Skeletal muscle tissue (tissue), 4 donors: ENCODE measurements around the gene COMP. TPM values are rescaled to one million over a fixed set of nuclear protein-coding genes. Genes with fewer than 3 reads are reported as not detected.

ENCODE experiments used
- H3K27ac ChIP-seq: one replicate; pipeline ENCODE4 v1.7.0; 2013; ENCODE audit warnings: mild to moderate bottlenecking, low read depth, low read length, inconsistent platforms
- H3K27me3 ChIP-seq, 3 donors: one replicate each; pipeline ENCODE4 v1.7.0; 2013; ENCODE audit warnings: low read length in 3 of 3; ENCODE audit not compliant: control insufficient read depth in 3 of 3, insufficient read depth in 3 of 3
- H3K36me3 ChIP-seq, 3 donors: one replicate each; pipeline ENCODE4 v1.7.0; 2013; ENCODE audit warnings: low read length in 3 of 3; ENCODE audit not compliant: control insufficient read depth in 3 of 3, insufficient read depth in 3 of 3
- H3K4me1 ChIP-seq, 3 donors: one replicate each; pipeline ENCODE4 v1.7.0; 2013; ENCODE audit warnings: low read length in 3 of 3, mild to moderate bottlenecking in 3 of 3; ENCODE audit not compliant: control insufficient read depth in 3 of 3, insufficient read depth in 3 of 3
- H3K4me3 ChIP-seq, 3 donors: one replicate each; pipeline ENCODE4 v1.7.0; 2013; ENCODE audit warnings: low read length in 3 of 3
- H3K9ac ChIP-seq, 3 donors: one replicate each; pipeline ENCODE4 v1.7.0; 2013; ENCODE audit warnings: low read length in 3 of 3, mild to moderate bottlenecking in 3 of 3, moderate library complexity in 2 of 3, low read depth in 1 of 3
- H3K9me3 ChIP-seq, 3 donors: one replicate each; pipeline ENCODE4 v1.7.0; 2013; ENCODE audit warnings: low read length in 3 of 3; ENCODE audit not compliant: control insufficient read depth in 3 of 3
- total RNA-seq: library from RNA; depleted of rRNA; stranded (reverse); fragments of >200 nt; gene quantifications from one replicate; pipeline ENCODE4 v1.2.3, GENCODE V29; 2014
- donor health status: Osteomylitis.

The COMP gene
- total RNA-seq, 1 donor from 2014 or later, result 15.7 TPM

DNA sequence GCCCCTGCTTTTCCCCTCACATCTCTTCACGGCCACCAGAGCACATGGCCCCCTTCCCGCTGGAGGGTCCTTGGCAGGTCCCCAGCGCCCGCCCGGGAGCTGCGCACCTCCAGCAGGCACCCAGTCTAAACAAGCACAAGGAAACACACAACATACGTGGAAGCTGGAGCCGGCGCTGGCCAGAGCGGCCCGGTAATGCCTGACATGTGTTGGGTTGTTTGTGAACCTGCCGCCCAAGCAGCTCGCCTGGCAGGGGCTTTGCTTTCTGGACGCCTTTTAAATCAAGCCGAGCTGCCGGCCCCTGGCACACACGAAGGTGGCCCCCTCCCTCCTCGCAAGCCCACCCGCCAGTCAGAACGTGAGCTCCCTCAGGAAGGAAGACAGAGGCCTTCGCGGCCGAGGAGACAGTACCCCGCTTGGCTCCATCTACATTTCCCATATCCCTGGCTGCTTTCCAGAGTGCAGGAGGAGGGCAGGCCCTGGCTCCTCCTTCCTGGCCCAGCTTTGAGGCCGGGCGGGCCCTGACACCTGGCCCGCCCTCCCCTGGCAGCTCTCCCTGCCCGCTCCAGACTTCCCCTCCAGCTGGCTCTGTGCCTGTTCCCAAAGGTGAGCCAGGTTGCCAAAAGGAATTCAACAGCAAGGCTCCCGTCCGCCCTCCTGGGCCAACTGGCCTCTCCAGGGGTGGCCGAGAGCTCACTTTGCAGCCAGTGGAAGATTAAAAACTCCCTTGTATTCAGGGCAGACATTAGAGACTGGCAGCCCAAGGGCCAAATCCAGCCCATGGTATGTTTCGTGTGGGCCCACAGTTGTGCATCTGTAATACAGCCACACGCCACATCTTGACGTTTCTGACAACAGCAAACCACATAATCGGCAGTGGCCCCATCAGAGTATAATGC lies 28.7 kb downstream of the COMP start:
- H3K4me3 ChIP-seq, result peak overlapping the region; percentile 39 to 43 (median 41)
- H3K9me3 ChIP-seq, result no peaks in the 10 kb centered on the region
- H3K9ac ChIP-seq, result peak overlapping the region; percentile 50 to 69 (median 61)

DNA sequence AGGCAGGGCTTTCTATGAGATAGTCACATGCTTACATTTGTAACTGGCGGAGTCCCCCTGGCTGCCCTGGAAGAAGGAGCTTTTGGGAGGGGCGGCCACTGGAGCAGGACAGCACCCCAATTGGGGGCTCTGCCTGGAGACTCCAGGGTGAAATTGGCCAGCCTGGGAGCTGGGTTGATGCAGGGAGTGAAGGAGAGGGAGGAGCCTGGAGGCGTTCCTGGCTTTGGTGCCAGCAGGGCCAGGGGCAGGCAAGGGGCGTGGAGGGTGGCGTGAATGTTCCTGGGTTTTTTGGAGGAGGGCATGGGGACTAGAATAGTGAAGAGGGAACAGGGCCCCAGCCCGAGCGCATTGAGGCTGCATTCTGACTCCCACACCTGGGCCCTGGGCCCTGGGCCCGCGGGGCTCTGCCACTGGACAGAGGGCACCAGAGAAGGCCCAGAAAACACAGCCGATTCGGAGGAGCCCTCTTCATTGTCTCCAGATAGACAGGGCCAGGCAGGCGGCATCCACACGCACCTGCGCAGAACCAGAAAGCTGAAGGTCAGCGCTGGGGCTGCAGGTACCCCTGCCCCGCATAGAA lies 29.5 kb downstream of the COMP start:
- Histone ChIP-seq H3K27me3 (no peaks in the 10 kb centered on the region), H3K9ac (peak overlapping the region; percentile 21 to 69 (median 50)), H3K4me3 (peak overlapping the region in 1 of 3 donors; percentile 39), H3K4me1 (peaks cover 31 to 35% (median 33%) of the 10 kb centered on the region in 3 donors), H3K9me3 (no peaks in the 10 kb centered on the region), H3K27ac (peak overlapping the region; percentile 65), H3K36me3 (no peaks in the 10 kb centered on the region)

More for the DNA sequence above, 28.7 kb downstream of the COMP start:
- peaks cover 31 to 35% (median 33%) of the 10 kb centered on the region in 3 donors for H3K4me1 ChIP-seq
- no peaks in the 10 kb centered on the region for H3K36me3 ChIP-seq
- no peaks in the 10 kb centered on the region for H3K27me3 ChIP-seq
- H3K27ac ChIP-seq, result peak overlapping the region; percentile 65

DNA sequence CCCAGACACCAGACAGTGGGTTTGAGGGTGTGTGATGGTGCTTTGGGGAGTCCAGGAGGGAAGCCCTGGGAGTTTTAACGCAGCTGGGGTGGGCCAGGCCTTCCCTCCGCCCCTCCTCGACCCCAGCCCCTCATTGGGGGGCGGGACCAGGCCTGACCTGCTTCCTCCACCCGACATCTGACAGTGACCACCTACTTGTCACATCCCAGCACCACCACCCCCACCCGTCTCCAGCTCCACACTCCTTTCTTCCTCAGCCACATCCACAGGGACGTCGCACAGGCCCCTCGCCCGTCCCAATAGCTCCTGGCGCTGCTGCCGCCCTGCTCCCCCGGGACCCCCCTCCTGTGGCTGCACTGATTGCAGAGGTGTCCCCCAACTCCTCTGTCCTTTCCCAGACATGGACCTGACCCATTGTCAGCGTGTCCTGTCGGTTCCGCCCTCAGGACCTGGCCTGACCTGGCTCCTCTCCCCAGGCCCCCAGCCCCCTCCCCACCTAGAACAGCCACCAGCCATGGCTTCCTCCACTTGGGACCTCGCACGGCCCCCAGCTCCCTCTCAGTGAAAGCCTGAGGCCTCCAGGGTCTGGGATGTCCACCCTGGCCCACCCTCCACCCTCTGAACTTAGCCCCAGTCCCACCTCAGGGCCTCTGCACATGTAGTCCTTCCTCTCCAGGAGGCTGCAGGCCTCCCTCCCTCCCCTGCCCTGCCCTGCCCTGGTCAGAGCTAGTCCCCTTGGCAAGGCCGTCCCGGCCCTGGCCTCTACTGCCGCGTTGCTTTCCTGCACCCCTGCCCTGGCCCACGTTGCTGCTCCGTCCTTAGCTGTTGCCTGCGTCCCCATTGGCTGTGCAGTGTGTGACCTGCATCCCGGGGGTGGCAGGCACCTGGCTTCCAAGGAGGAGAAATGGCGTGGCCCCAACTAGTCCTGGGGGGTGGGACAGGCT lies 30.4 kb downstream of the COMP start:
- Histone ChIP-seq H3K4me1 (peaks cover 31 to 35% (median 33%) of the 10 kb centered on the region in 3 donors), H3K9ac (no peak overlapping the region), H3K27ac (no peak overlapping the region), H3K27me3 (no peaks in the 10 kb centered on the region), H3K9me3 (no peaks in the 10 kb centered on the region), H3K4me3 (no peak overlapping the region), H3K36me3 (no peaks in the 10 kb centered on the region)

DNA sequence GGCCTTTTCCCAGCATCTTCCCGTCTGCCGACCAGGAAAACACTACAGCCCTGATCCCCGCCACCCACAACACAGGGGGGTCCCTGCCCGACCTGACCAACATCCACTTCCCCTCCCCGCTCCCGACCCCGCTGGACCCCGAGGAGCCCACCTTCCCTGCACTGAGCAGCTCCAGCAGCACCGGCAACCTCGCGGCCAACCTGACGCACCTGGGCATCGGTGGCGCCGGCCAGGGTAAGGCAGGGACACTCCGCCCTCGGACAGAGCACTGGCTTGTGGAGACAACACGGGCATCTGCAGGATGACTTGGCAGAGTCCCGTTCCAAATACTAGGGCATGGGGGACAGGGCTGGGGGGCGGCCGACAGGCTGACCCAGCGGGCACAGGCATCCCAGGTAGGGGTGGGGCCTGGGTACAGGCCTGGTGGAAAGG lies 31.1 kb downstream of the COMP start:
- no peak overlapping the region for H3K4me3 ChIP-seq
- no peak overlapping the region for H3K9ac ChIP-seq
- H3K27ac ChIP-seq, result no peak overlapping the region
- no peaks in the 10 kb centered on the region for H3K9me3 ChIP-seq
- peaks cover 31 to 33% (median 32%) of the 10 kb centered on the region in 3 donors for H3K4me1 ChIP-seq
- H3K36me3 ChIP-seq, result no peaks in the 10 kb centered on the region
- H3K27me3 ChIP-seq, result no peaks in the 10 kb centered on the region

DNA sequence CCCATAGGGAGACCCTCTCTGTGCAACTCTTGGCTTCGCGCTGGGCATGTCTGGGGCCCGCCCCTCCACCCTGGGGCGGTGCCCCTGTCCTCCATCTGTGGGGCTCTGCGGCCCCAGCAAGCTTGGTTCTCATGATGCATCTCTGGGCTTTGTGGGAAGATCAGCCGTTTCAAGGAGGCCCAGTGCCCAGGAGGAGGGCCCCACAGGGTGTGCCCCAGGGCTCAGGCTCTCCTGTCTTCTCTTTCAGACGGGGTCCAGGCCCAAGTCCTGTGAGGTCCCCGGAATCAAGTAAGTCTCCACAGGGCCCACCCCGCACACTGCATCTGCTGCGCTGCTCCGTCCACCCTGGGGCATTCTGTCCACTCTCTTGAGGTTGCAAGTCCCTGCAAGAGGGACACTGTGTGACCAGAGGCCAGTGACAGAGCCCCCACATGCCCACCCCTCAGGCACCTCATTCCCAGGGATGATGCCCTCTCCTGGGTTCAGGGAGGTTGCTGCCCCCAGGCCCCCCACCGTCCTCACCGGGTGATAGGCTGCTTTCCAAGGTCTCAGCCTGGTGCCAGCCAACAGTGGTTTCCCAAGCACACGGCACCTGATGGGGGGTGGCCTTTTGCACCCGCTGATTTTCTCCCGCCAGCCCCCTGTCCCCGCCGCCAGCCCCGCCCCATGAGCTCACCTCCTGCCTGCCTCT lies 31.7 kb downstream of the COMP start:
- no peaks in the 10 kb centered on the region for H3K9me3 ChIP-seq
- H3K27ac ChIP-seq, result no peak overlapping the region
- H3K4me3 ChIP-seq, result no peak overlapping the region
- peaks cover 27 to 29% (median 27%) of the 10 kb centered on the region in 3 donors for H3K4me1 ChIP-seq
- H3K27me3 ChIP-seq, result no peaks in the 10 kb centered on the region
- H3K36me3 ChIP-seq, result no peaks in the 10 kb centered on the region
- no peak overlapping the region for H3K9ac ChIP-seq

DNA sequence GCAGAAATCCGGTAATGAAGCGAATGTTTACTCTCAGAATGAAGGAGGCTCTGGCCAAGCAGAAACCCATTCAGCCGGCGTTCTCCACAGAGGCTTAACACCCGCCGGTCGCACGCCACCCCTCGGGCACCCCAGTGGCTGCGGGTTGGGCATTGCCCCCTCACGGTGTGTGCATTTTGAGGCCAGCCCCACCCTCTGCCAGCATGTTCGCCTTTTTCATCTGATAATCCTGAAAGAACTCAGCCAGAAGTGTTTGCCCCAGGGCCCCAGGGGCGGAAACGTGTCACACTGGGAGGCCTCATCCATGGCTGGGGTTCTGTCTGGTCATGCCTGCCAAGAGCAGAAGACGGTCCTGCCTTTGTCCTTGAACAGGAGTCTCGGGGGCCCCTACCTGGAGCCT lies 34.2 kb downstream of the COMP start:
- no peak overlapping the region for H3K4me3 ChIP-seq
- H3K9ac ChIP-seq, result no peak overlapping the region
- peaks cover 1 to 4% (median 2%) of the 10 kb centered on the region in 3 donors for H3K4me1 ChIP-seq
- peaks cover 2 to 8% (median 6%) of the 10 kb centered on the region in 3 donors for H3K36me3 ChIP-seq
- no peaks in the 10 kb centered on the region for H3K27me3 ChIP-seq
- no peak overlapping the region for H3K27ac ChIP-seq
- H3K9me3 ChIP-seq, result no peaks in the 10 kb centered on the region

DNA sequence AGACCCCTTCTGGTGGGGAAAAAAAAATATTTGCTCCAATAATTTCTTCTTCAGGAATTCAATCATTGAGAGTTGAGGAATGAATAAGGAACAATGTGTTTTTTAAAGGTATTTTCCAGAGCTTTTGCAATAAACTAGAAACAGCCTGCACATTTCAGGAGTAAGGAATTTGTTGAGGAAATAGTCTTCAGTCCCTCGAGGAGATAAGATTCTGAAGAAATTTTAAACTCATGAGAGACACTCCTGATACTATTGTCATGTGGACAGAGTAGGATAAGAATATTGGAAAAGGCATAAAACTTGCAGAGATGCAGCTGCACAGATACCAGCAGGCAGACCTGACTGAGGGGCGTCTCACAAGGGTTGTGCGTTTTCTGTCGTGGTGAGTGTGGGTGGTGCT lies 36.6 kb downstream of the COMP start:
- Histone ChIP-seq H3K27me3 (no peaks in the 10 kb centered on the region), H3K9ac (no peak overlapping the region), H3K4me3 (no peak overlapping the region), H3K9me3 (no peaks in the 10 kb centered on the region), H3K4me1 (no peaks in the 10 kb centered on the region), H3K36me3 (peaks cover 9 to 20% (median 13%) of the 10 kb centered on the region in 3 donors), H3K27ac (no peak overlapping the region)

DNA sequence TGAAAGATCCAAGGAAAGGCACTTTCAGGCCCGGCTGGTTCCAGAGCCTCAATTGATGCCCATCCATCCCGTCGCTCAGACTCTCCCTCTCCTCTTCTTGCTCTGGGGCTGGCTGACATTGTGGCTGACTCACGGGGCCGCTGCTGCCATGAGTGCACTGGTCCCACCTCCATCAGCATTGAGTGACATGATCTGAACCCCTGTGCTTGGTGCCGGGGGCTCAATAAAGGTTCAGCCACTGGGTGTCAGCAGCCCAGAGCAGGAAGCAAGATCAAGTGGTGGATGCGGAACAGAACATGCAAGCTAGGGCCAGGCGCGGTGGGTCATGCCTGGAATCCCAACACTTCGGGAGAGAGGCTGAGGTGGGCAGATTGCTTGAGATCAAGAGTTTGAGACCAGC lies 39.5 kb downstream of the COMP start:
- Histone ChIP-seq H3K4me1 (no peaks in the 10 kb centered on the region), H3K27me3 (no peaks in the 10 kb centered on the region), H3K9me3 (no peaks in the 10 kb centered on the region), H3K4me3 (no peak overlapping the region), H3K27ac (no peak overlapping the region), H3K9ac (no peak overlapping the region), H3K36me3 (peaks cover 9 to 20% (median 13%) of the 10 kb centered on the region in 3 donors)

DNA sequence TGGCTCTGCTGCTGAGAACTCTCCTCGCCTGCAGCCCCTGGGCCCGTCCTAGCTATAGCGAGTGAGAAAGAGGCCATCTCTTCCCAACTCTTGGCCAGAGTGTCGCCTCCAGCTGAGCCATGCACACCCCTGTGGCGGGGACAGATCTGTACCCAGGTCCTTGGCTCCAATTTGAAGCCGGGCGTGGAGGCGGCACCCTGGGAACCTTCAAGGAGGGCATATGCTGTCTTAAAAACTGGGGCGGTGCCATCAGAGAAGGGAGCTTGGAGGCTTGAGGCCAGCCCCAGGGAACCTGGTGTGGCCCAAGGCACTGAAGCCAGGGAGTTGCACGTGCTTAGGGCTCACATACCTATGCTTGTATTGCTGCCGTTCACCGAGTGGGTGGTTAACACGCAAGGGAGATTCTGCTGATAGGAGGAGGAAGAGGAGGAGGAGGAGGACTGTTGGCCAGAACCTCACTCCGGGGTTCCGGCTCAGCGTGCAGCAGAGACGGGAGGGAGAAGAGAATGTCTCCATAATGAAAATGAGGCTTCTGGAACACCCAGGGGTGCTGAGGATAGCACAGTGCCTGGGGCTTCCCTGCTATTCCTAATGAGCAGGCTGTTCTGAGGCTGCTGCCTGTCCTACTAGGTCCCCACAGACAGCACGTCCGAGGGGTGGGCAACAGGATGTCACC lies 40.7 kb downstream of the COMP start:
- H3K27ac ChIP-seq, result no peak overlapping the region
- no peaks in the 10 kb centered on the region for H3K27me3 ChIP-seq
- no peaks in the 10 kb centered on the region for H3K4me1 ChIP-seq
- H3K9ac ChIP-seq, result no peak overlapping the region
- H3K4me3 ChIP-seq, result no peak overlapping the region
- no peaks in the 10 kb centered on the region for H3K9me3 ChIP-seq
- H3K36me3 ChIP-seq, result peaks cover 9 to 20% (median 13%) of the 10 kb centered on the region in 3 donors
